Dermis microvascular lymphatic vessel endothelial cell (primary cell): Measurements from ENCODE around the gene ACVRL1. TPM values are rescaled to one million over a fixed set of nuclear protein-coding genes. Genes with fewer than 3 reads are reported as not detected.

Source experiments
- DNase-seq, 2 donors: peaks; one replicate each; pipeline versions ENCODE4 v3.0.0 to v3.0.0-alpha.2; 2010; ENCODE audit warnings: low read depth in 2 of 2
- total RNA-seq: library from RNA; depleted of rRNA; stranded (reverse); fragments of >200 nt; gene quantifications from 2 replicates; pipeline ENCODE4 v1.2.1, GENCODE V29; 2014

Gene ACVRL1
- total RNA-seq, 1 donor from 2014 or later: 313 TPM

DNA sequence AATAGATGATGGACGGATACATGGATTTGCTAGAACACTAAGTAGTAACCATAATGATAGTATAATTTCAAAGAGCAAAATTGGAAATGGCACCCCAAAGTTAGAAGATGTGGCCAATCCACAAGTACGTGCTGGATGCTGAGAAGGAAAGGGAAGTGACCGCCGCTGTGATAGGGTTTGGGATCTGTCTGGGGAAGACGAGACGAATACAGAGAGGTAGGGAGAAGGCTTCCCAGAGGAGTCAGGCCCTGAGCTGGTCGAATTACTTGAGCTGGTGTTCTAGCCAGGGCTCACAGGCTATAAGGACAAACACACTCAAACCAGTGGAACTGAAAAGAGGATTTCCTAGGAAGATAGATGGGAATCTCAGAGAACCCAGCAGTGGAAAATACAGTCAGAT, 34.8 kb downstream of the ACVRL1 start:
- no peak for DNase-seq

DNA sequence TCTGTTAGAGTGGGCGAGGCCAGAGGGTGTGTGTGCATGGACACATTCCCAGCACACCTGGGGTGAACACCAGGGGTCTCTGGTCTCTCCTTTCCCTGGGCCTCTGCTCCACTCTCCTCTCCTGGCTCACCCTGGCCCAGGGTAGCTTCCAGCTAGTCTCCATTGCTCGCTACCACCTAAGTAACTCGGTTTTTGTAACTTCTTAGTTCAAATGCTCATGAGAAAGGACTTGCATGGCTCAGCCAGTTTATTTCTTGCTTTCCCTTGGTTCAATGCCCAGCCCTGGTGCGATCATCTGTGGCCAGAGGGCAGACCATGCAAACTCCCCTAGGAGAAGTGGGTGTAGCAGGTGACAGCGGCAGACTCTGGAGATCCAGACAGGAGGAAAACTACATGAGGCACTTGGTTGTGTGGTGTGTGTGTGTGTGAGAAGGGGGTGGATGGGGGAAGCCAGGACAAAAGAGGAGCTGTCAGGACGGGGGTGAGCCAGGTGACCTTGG, 35.2 kb downstream of the ACVRL1 start:
- DNase-seq: no peak

DNA sequence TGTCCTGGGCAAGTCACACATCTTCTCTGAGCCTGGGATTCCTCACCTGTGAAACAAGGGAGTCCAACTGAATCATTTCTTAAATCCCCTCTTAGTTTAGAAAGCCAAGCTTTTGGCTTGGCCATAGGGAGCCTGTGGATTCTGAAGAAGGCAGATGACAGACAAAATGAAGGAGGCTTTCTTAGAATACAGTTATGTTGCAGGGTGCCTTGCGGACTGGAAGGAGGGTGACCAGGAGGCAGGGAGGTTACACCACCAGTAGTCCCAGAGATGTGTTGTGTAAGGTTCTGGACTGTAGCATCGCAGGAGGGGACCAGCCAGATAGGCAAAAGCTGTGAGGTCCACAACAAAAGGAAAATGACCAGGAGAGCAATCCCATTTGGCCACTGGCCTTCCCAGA, 36.0 kb downstream of the ACVRL1 start:
- no peak for DNase-seq

GRCh38 chr12:51944608-51945233, 37.4 kb downstream of the ACVRL1 start:
- no peak for DNase-seq

GRCh38 chr12:51947246-51947996, 40.1 kb downstream of the ACVRL1 start:
- no peak for DNase-seq

DNA sequence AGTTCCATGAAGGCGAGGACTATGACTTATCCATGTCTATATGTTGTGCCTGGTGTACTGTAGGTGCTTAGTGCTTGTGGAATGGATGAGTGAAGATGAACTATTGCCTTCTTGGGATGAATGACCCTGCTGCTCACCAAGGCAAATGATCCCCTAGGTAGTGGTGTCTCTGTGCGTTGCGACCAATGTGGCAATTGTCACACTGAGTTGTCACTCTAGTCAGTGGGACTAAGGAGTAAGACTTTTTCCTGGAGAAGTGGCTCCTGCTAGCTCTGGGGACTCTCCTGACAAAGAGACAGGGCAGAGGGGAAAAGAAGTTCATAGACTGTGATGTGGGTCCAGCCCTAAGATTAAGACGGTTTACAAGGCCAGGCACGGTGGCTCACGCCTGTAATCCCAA, 40.8 kb downstream of the ACVRL1 start:
- no peak for DNase-seq

- DNase-seq: no peak
These were observed 42.2 kb downstream of the ACVRL1 start for GRCh38 chr12:51949342-51950030.

DNA sequence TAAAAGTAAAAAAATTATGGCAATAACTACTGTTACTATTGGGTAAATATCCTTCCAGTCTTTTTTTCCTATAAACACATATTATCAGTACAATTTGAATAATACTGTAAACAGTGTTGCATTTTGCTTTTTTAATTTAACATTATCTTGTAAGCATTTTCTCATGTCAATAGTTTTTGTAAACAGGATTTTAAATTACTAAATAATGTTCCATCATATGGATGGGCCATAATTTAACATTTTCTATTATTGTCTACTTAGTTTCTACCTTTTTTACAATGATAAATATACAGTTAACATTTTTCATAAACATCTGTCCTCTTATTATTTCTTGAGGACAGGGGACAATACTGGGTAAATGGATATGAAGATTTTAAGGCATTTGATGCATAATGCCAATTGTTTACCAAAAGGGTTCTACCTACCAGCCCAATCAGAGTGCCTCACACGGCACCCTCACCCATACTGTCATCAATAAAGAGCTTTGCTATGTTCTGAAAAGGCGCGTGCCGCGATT, 43.4 kb downstream of the ACVRL1 start:
- no peak for DNase-seq

- peak; percentile 86 to 94 for DNase-seq
These were observed 44.0 kb downstream of the ACVRL1 start, which contains the start of gene ACVR1B for GRCh38 chr12:51951199-51951842. ACVR1B (plus strand) TSS chr12:51951699; CDS start chr12:51951744, 45 bp downstream.

GRCh38 chr12:51951843-51952722, 44.8 kb downstream of the ACVRL1 start:
- peak in 1 of 2 donors; percentile 10 for DNase-seq

- peak in 1 of 2 donors; percentile 7 for DNase-seq
These were observed 45.8 kb downstream of the ACVRL1 start for GRCh38 chr12:51953089-51953488.

GRCh38 chr12:51953864-51954263, 46.6 kb downstream of the ACVRL1 start:
- peak in 1 of 2 donors; percentile 17 for DNase-seq

DNA sequence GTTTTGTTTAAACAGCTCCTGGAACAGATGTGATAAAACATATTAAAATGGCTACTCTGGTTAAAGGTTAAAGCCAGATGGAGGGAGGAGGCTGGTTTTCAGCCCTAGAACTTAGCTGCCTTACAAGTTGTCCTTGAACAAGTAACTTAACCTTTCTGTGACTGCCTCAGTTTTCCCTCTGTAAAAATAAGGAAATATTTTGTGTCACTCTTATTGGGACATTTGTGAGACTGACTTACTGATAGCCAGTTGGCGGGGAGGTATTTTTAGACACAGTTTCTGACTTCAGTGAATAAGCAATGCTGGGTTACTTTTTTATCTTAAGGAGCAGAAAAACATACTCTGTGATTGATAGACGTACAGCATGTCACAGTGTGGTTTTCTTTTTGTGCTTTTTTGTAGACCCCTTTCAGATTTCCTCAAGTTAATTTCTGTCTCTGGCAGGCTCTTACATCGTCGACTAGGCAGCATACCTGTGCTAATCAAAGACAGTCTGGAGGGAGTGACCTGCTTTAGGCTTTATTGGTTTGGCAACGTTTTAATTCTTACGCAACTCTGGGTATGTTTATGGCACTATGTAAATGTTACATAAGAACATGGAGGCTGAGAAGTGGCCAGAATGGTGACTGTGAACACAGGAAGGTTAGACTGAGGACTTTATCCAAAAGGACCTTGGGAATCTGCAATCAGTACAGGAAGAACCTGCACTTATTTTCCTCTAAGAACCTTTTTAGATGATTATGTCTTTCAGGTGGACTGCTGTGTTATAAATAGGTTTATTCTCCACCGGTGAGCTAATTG, 47.5 kb downstream of the ACVRL1 start:
- no peak for DNase-seq

DNA sequence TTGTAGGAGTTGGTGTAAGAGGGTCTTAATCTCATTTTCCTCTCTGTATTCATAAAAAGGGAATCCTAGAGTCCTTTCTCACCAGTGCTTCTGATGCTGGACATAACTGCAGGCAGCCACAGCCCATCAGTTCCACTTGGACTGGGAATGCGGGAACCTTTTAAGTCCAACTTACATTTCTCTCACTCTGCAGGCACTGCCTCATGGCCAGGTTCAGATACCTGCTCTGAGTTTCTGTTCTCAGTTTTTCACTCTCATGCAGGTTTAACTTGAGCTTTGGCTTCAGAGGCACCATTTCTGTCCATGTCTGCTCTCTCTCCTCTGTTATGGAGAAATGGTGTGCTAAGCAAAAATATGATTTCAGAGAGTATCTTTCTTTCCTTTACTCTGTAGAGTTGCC, 48.4 kb downstream of the ACVRL1 start:
- no peak for DNase-seq

- DNase-seq: no peak
These were observed 51.2 kb downstream of the ACVRL1 start for GRCh38 chr12:51958542-51958941.

DNA sequence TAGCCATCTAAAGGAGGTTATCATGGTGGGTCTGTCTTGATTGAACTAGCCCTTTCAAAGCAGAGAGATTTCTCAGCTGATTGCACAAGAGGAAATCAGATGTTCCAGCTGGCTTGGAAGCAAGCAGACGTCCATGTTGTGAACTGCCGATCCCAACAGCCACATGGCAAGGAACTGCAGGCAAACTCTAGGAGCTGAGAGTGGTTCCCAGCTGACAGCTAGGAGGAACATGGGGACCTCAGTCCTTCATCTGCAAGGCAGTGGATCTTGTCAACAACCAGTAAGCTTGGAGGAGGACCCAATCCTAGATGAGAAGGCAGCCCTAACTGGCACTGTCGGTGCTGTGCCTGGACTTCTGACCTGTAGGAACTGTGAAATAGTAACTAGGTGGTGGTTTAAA, 51.9 kb downstream of the ACVRL1 start:
- DNase-seq: no peak

GRCh38 chr12:51959921-51960320, 52.6 kb downstream of the ACVRL1 start:
- DNase-seq: no peak

DNA sequence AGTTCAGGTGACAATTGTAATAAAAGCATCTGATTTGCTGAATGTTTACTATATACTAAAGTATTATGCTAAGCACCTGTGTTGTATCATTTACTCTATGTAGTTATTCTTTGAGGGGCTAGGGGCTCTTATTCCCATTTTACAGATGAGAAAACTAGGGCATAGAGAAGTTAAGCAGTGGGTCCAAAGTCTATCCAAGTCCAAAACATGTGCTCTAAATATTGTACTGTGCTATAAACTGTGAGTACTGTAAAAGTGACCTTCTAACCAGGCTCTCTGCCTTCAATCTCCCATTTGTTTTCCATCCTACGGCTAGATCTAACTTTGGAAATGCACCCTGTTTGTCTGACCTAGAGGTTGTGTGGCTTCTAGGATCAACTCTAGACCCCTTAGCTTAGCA, 53.2 kb downstream of the ACVRL1 start:
- no peak for DNase-seq

- no peak for DNase-seq
These were observed 53.6 kb downstream of the ACVRL1 start for GRCh38 chr12:51960890-51961289.

DNA sequence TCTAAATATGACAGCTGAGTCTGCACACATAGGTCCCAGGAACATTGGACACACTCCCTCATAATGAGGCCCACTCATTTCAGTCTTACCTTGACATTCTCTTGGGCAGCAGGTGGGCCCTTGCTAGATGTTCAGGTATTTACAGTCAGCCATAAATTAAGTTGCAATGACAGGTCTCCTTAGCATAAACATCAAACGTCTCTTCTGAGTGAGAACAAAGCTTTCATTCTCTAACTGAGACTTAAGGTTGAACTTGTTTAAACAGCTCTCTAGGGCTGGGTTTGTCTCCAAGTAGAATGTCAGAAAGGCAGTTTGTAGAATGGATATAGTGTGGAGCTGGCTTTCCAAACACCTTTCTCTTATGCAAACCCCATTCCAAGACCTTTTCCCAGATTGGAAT, 54.5 kb downstream of the ACVRL1 start:
- DNase-seq: no peak
